HCT116 (cell line): ENCODE data around the gene HDAC7.

ENCODE experiments used
- CTCF ChIP-seq, 3 experiments: fragments of 200-600 bp in 1 of 3; sonication (generic) in 1 of 3; IDR thresholded peaks in 2 of 3; conservative IDR thresholded peaks in 1 of 3; 2 replicates each; pipeline ENCODE4 v1.5.1; 2012 to 2017; ENCODE audit warnings: low read depth in 2 of 3, low read length in 2 of 3, antibody characterized with exemption in 1 of 3, borderline replicate concordance in 1 of 3, control low read depth in 1 of 3, mild to moderate bottlenecking in 1 of 3, mixed read lengths in 1 of 3, mixed run types in 1 of 3, moderate library complexity in 1 of 3; ENCODE audit not compliant: insufficient read depth in 1 of 3
- EZH2 ChIP-seq: fragments of 200-600 bp; sonication (generic); IDR thresholded peaks from 2 replicates; pipeline ENCODE4 v1.6.1; 2017; ENCODE audit warnings: antibody characterized with exemption, mixed run types
- MAX ChIP-seq: IDR thresholded peaks from 2 replicates; pipeline ENCODE4 v1.6.1; 2012
- POLR2A ChIP-seq: IDR thresholded peaks from 2 replicates; pipeline ENCODE4 v1.7.0; 2011; ENCODE audit warnings: borderline replicate concordance; ENCODE audit not compliant: insufficient read depth, insufficient read length; ENCODE audit errors: extremely low read depth
- RAD21 ChIP-seq: IDR thresholded peaks from 2 replicates; pipeline ENCODE4 v1.6.1; 2012; ENCODE audit warnings: low read depth, mild to moderate bottlenecking
- REST ChIP-seq: IDR thresholded peaks from 2 replicates; pipeline ENCODE4 v1.6.1; 2012; ENCODE audit warnings: low read depth
- SP1 ChIP-seq: IDR thresholded peaks from 2 replicates; pipeline ENCODE4 v1.6.1; 2012; ENCODE audit warnings: low read depth

- TF ChIP-seq REST, result no peak
- TF ChIP-seq SP1, result no peak
- TF ChIP-seq CTCF (IDR thresholded peaks at IDR 0.05 in 2 of 3, conservative IDR thresholded peaks at IDR 0.05 in 1 of 3; ENCODE audit: borderline replicate concordance in 1 of 3, insufficient read depth in 1 of 3, low read depth in 2 of 3, low read length in 2 of 3), result no peak
- no peak for TF ChIP-seq MAX
- no peak for TF ChIP-seq POLR2A
- TF ChIP-seq RAD21, result no peak
- no peak for TF ChIP-seq EZH2
These were observed 43.8 kb upstream of the HDAC7 start for GRCh38 chr12:47863467-47863866.
